Measurements from ENCODE around the gene SLC66A2.

The SLC66A2 gene

GRCh38 chr18:79918615-79919011 lies 32.8 kb downstream of the SLC66A2 start:
- H3K36me3 ChIP-seq (ENCODE audit: insufficient read depth, low read length): peaks cover 32% of the 10 kb centered on the region; the same call in 1 of the 2 replicates
- H3K9me2 ChIP-seq (replicated peaks; ENCODE audit: low read depth, low read length): no peaks in the 10 kb centered on the region
- TF ChIP-seq EZH2phosphoT487 (IDR thresholded peaks at IDR 0.05; ENCODE audit: borderline replicate concordance): no peak
- no peak for TF ChIP-seq CTCF (conservative IDR thresholded peaks at IDR 0.05; ENCODE audit: low read length)
- no peaks in the 10 kb centered on the region for H3K27me3 ChIP-seq (ENCODE audit: insufficient read depth, low read length, poor library complexity, severe bottlenecking)
- no peak overlapping the region for H2AFZ ChIP-seq (ENCODE audit: low read length)
- H4K20me1 ChIP-seq (ENCODE audit: insufficient read depth, low read length, poor library complexity, severe bottlenecking): no peaks in the 10 kb centered on the region
- H3K4me3 ChIP-seq (ENCODE audit: low read length, poor library complexity, severe bottlenecking): no peak overlapping the region
- H3K9me3 ChIP-seq (ENCODE audit: insufficient read depth, low read depth, low read length): no peaks in the 10 kb centered on the region
- H3F3A ChIP-seq (ENCODE audit: low read depth): no peaks in the 10 kb centered on the region
- H3K9ac ChIP-seq (ENCODE audit: low read depth, low read length, poor library complexity, severe bottlenecking): no peak overlapping the region
- no peak overlapping the region for H3K4me2 ChIP-seq (ENCODE audit: low read depth, low read length, poor library complexity, severe bottlenecking)
- no peaks in the 10 kb centered on the region for H3K4me1 ChIP-seq (ENCODE audit: insufficient read depth, low read length, poor library complexity, severe bottlenecking)
- H3K79me2 ChIP-seq (ENCODE audit: insufficient read depth, low read length): no peaks in the 10 kb centered on the region

DNA sequence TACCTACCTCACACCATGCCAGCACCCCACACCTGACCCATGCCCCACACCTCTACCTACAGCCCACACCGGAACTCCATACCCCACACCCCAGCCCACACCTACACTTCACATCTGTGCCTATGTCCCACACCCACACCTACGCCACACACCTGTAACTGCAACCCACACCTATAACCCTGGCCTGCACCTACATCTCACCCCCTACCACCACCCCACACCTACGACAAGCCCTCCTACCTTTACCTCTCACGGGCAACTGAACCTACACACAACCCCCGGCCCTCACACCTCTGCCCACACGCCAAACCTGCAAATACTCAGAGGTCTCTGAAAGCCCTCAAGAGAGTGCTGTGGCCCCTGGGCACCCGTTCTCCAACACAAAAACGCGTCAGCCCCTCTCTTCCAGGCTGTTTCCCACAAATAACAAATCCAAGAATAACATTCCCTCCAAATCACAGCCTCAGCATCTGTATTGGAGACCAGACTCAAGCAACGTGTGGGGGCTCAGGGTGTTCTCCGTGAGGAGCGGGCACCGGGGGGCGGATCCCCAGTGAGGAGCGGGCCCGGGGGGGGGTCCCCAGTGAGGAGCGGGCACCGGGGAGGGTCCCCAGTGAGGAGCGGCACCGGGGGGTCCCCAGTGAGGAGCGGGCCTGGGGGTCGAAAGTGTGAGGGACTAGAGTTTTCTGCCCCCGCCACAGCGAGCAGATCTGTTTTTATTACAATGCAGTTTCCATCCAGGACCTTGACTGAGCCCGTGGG lies 33.4 kb downstream of the SLC66A2 start:
- no peaks in the 10 kb centered on the region for H3K79me2 ChIP-seq (ENCODE audit: insufficient read depth, low read length)
- peaks cover 28% of the 10 kb centered on the region; the same call in 1 of the 2 replicates for H3K36me3 ChIP-seq (ENCODE audit: insufficient read depth, low read length)
- no peaks in the 10 kb centered on the region for H3K9me2 ChIP-seq (replicated peaks; ENCODE audit: low read depth, low read length)
- H3F3A ChIP-seq (ENCODE audit: low read depth): no peaks in the 10 kb centered on the region
- H3K4me3 ChIP-seq (ENCODE audit: low read length, poor library complexity, severe bottlenecking): no peak overlapping the region
- H4K20me1 ChIP-seq (ENCODE audit: insufficient read depth, low read length, poor library complexity, severe bottlenecking): no peaks in the 10 kb centered on the region
- TF ChIP-seq EZH2phosphoT487 (IDR thresholded peaks at IDR 0.05; ENCODE audit: borderline replicate concordance) (no peak), CTCF (conservative IDR thresholded peaks at IDR 0.05; ENCODE audit: low read length) (no peak)
- H3K9ac ChIP-seq (ENCODE audit: low read depth, low read length, poor library complexity, severe bottlenecking): no peak overlapping the region
- no peaks in the 10 kb centered on the region for H3K9me3 ChIP-seq (ENCODE audit: insufficient read depth, low read depth, low read length)
- no peaks in the 10 kb centered on the region for H3K4me1 ChIP-seq (ENCODE audit: insufficient read depth, low read length, poor library complexity, severe bottlenecking)
- no peaks in the 10 kb centered on the region for H3K27me3 ChIP-seq (ENCODE audit: insufficient read depth, low read length, poor library complexity, severe bottlenecking)
- no peak overlapping the region for H2AFZ ChIP-seq (ENCODE audit: low read length)
- no peak overlapping the region for H3K4me2 ChIP-seq (ENCODE audit: low read depth, low read length, poor library complexity, severe bottlenecking)

- no peaks in the 10 kb centered on the region for H3K79me2 ChIP-seq (ENCODE audit: insufficient read depth, low read length)
- H3K9me3 ChIP-seq (ENCODE audit: insufficient read depth, low read depth, low read length): no peaks in the 10 kb centered on the region
- H3K4me3 ChIP-seq (ENCODE audit: low read length, poor library complexity, severe bottlenecking): no peak overlapping the region
- no peaks in the 10 kb centered on the region for H4K20me1 ChIP-seq (ENCODE audit: insufficient read depth, low read length, poor library complexity, severe bottlenecking)
- no peak overlapping the region for H2AFZ ChIP-seq (ENCODE audit: low read length)
- H3K9me2 ChIP-seq (replicated peaks; ENCODE audit: low read depth, low read length): no peaks in the 10 kb centered on the region
- TF ChIP-seq CTCF (conservative IDR thresholded peaks at IDR 0.05; ENCODE audit: low read length): no peak
- no peak for TF ChIP-seq EZH2phosphoT487 (IDR thresholded peaks at IDR 0.05; ENCODE audit: borderline replicate concordance)
- no peaks in the 10 kb centered on the region for H3K27me3 ChIP-seq (ENCODE audit: insufficient read depth, low read length, poor library complexity, severe bottlenecking)
- H3K9ac ChIP-seq (ENCODE audit: low read depth, low read length, poor library complexity, severe bottlenecking): no peak overlapping the region
- no peak overlapping the region for H3K4me2 ChIP-seq (ENCODE audit: low read depth, low read length, poor library complexity, severe bottlenecking)
- peaks cover 28% of the 10 kb centered on the region; the same call in 1 of the 2 replicates for H3K36me3 ChIP-seq (ENCODE audit: insufficient read depth, low read length)
- no peaks in the 10 kb centered on the region for H3F3A ChIP-seq (ENCODE audit: low read depth)
- no peaks in the 10 kb centered on the region for H3K4me1 ChIP-seq (ENCODE audit: insufficient read depth, low read length, poor library complexity, severe bottlenecking)
These were observed 34.1 kb downstream of the SLC66A2 start for GRCh38 chr18:79917169-79917852.
